Renal cortex interstitium (tissue), 15 donors: ENCODE measurements around the gene NDUFV2. TPM values are rescaled to one million over a fixed set of nuclear protein-coding genes. Genes with fewer than 3 reads are reported as not detected.
A peak's percentile ranks its signal among the peaks of the same experiment; 100 is the strongest.

Experiments used
- DNase-seq, 11 donors: peaks; one replicate each; pipeline ENCODE4 v3.0.0-alpha.2; 2013; ENCODE audit warnings: low read depth in 9 of 11, low spot score in 4 of 11; ENCODE audit errors: extremely low read depth in 1 of 11
- long read RNA-seq, 16 experiments: transcript quantifications; one replicate each; lab custom pipeline, GENCODE V29; 2026
- polyA plus RNA-seq, 3 donors: library from polyadenylated mRNA; unstranded; fragments of 120-200 nt; gene quantifications; one replicate each; pipeline ENCODE4 v1.2.1, GENCODE V29; 2013; ENCODE audit not compliant: insufficient read length in 3 of 3

NDUFV2 gene
- polyA plus RNA-seq: 100 to 1,000 TPM; 118 to 128 (median 127) TPM
- long read RNA-seq, donor 1, transcript NDUFV2-201 (8 exons, 930 nt): major isoform, 51 of 51 reads
- long read RNA-seq, donor 1, partial matches to known transcripts: 0 of 51 reads
- long read RNA-seq, donor 1, other reads (novel, unspliced or antisense): 0 of 51 reads
- long read RNA-seq, donor 2, transcript NDUFV2-201 (8 exons, 930 nt): major isoform, 73 of 73 reads
- long read RNA-seq, donor 2, partial matches to known transcripts: 0 of 73 reads
- long read RNA-seq, donor 2, other reads (novel, unspliced or antisense): 0 of 73 reads
- long read RNA-seq, donor 3, transcript NDUFV2-201 (8 exons, 930 nt): major isoform, 107 of 113 reads
- long read RNA-seq, donor 3, partial matches to known transcripts: 6 of 113 reads
- long read RNA-seq, donor 3, other reads (novel, unspliced or antisense): 0 of 113 reads
- long read RNA-seq, donor 4, transcript NDUFV2-201 (8 exons, 930 nt): major isoform, 65 of 70 reads
- long read RNA-seq, donor 4, partial matches to known transcripts: 5 of 70 reads
- long read RNA-seq, donor 4, other reads (novel, unspliced or antisense): 0 of 70 reads
- long read RNA-seq, donor 5: 0 reads
- long read RNA-seq, donor 6, transcript NDUFV2-201 (8 exons, 930 nt): major isoform, 63 of 69 reads
- long read RNA-seq, donor 6, partial matches to known transcripts: 6 of 69 reads
- long read RNA-seq, donor 6, other reads (novel, unspliced or antisense): 0 of 69 reads
- long read RNA-seq, donor 7, transcript NDUFV2-201 (8 exons, 930 nt): major isoform, 102 of 103 reads
- long read RNA-seq, donor 7, partial matches to known transcripts: 0 of 103 reads
- long read RNA-seq, donor 7, other reads (novel, unspliced or antisense): 0 of 103 reads
- long read RNA-seq, donor 8: 0 reads
- long read RNA-seq, donor 9, transcript NDUFV2-201 (8 exons, 930 nt): major isoform, 77 of 82 reads
- long read RNA-seq, donor 9, partial matches to known transcripts: 5 of 82 reads
- long read RNA-seq, donor 9, other reads (novel, unspliced or antisense): 0 of 82 reads
- long read RNA-seq, donor 10, transcript NDUFV2-201 (8 exons, 930 nt): major isoform, 92 of 97 reads
- long read RNA-seq, donor 10, partial matches to known transcripts: 5 of 97 reads
- long read RNA-seq, donor 10, other reads (novel, unspliced or antisense): 0 of 97 reads
- long read RNA-seq, donor 11, transcript NDUFV2-201 (8 exons, 930 nt): major isoform, 70 of 75 reads
- long read RNA-seq, donor 11, partial matches to known transcripts: 5 of 75 reads
- long read RNA-seq, donor 11, other reads (novel, unspliced or antisense): 0 of 75 reads
- long read RNA-seq, donor 12, transcript NDUFV2-201 (8 exons, 930 nt): major isoform, 27 of 27 reads
- long read RNA-seq, donor 12, partial matches to known transcripts: 0 of 27 reads
- long read RNA-seq, donor 12, other reads (novel, unspliced or antisense): 0 of 27 reads
- long read RNA-seq, donor 13: 0 reads
- long read RNA-seq, donor 14, transcript NDUFV2-201 (8 exons, 930 nt): major isoform, 75 of 75 reads
- long read RNA-seq, donor 14, partial matches to known transcripts: 0 of 75 reads
- long read RNA-seq, donor 14, other reads (novel, unspliced or antisense): 0 of 75 reads
- long read RNA-seq, donor 15, transcript NDUFV2-201 (8 exons, 930 nt): major isoform, 37 of 37 reads
- long read RNA-seq, donor 15, partial matches to known transcripts: 0 of 37 reads
- long read RNA-seq, donor 15, other reads (novel, unspliced or antisense): 0 of 37 reads
- long read RNA-seq, donor 16, transcript NDUFV2-201 (8 exons, 930 nt): major isoform, 213 of 233 reads
- long read RNA-seq, donor 16, partial matches to known transcripts: 12 of 233 reads
- long read RNA-seq, donor 16, other reads (novel, unspliced or antisense): 7 of 233 reads

GRCh38 chr18:9102508-9103375 lies at the start of gene NDUFV2:
TSS of gene NDUFV2 (plus strand) at chr18:9102699. CDS start at chr18:9102744, 45 bp downstream.
- DNase-seq: peak; percentile 89 to 97 (median 94)

GRCh38 chr18:9053814-9054213 lies 48.7 kb upstream of the NDUFV2 start:
- DNase-seq: no peak

- no peak for DNase-seq
Measured at GRCh38 chr18:9055185-9055584, 47.3 kb upstream of the NDUFV2 start.

- no peak for DNase-seq
Measured at GRCh38 chr18:9055626-9056025, 46.9 kb upstream of the NDUFV2 start.

GRCh38 chr18:9057646-9058045 lies 44.9 kb upstream of the NDUFV2 start:
- no peak for DNase-seq

GRCh38 chr18:9058406-9058805 lies 44.1 kb upstream of the NDUFV2 start:
- no peak for DNase-seq

GRCh38 chr18:9062418-9062751 lies 40.1 kb upstream of the NDUFV2 start:
- DNase-seq: no peak

GRCh38 chr18:9065864-9066263 lies 36.6 kb upstream of the NDUFV2 start:
- DNase-seq: no peak

- DNase-seq: no peak
Measured at GRCh38 chr18:9066358-9066757, 36.1 kb upstream of the NDUFV2 start.

- DNase-seq: no peak
Measured at GRCh38 chr18:9066817-9067306, 35.6 kb upstream of the NDUFV2 start.

- no peak for DNase-seq
Measured at GRCh38 chr18:9067823-9068222, 34.7 kb upstream of the NDUFV2 start.

GRCh38 chr18:9068346-9068745 lies 34.2 kb upstream of the NDUFV2 start:
- DNase-seq: no peak

GRCh38 chr18:9069601-9070000 lies 32.9 kb upstream of the NDUFV2 start:
- no peak for DNase-seq

- DNase-seq: no peak
Measured at GRCh38 chr18:9070212-9070611, 32.3 kb upstream of the NDUFV2 start.

GRCh38 chr18:9079818-9080528 lies 22.5 kb upstream of the NDUFV2 start:
- no peak for DNase-seq

- DNase-seq: no peak
Measured at GRCh38 chr18:9081940-9082339, 20.6 kb upstream of the NDUFV2 start.
